Fibroblast of skin of left biceps (primary cell): ENCODE measurements around the gene HESX1.

Experiments used
- DNase-seq, 2 experiments: peaks; one replicate each; pipeline ENCODE4 v3.0.0-alpha.2; 2013; ENCODE audit warnings: low read depth in 2 of 2

HESX1 gene

DNA sequence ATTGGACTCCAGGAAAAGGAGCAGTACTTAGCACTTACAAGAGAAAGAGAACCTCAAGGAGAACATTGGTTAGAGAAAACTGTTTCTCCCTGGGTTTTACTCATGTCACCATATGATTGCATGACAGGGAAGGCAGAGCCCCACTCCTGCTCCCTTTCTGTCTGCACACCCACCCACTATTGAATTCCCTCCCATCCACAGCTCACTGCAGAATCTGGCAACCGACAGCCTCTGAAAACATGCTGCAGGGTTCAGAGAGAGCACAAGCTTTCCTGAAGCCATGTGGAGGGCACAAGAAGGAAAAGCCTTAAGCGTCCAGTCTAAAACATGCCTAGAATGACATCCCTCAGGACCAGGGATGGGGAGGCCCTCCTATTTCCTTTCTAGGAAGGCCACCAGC lies 31.6 kb downstream of the HESX1 start:
- DNase-seq = no peak

DNA sequence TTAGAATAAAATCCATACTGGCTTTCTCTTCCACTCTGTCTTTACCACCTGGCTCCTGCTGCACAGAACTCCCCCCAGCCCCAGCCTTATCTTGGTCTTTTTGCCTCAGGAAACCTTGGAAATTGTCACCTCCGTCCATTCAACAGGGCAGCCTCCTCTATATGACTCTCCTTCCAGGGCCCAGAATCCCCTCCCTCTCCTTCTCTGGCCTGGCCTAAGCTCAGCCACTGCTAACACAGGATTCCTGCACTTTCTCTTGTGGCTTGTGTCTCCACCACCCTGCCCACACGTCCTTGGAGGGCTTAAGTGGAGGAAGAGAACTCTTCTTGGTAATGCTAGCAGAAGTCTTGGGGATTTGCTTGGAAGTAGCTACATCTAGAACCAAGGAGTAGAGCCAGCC lies 33.1 kb downstream of the HESX1 start:
- no peak for DNase-seq

DNA sequence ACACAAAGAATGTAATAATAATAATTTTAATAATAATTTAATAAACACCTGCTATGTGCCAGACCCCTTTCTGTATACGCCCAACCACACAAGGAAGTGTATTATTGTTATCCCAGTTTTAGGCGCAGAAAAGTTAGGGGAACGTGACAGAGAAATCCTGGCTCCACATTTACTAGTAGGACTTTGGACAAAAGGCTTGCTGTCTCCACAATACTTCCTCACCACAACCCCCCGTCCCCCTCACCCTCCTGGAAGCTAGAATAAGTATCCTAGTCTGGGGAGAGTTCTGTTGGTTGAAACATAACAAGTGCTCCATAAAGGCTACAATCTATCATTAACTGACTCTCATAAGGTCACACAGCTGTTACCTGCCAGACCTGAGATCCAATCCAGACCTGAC lies 34.1 kb downstream of the HESX1 start:
- no peak for DNase-seq

DNA sequence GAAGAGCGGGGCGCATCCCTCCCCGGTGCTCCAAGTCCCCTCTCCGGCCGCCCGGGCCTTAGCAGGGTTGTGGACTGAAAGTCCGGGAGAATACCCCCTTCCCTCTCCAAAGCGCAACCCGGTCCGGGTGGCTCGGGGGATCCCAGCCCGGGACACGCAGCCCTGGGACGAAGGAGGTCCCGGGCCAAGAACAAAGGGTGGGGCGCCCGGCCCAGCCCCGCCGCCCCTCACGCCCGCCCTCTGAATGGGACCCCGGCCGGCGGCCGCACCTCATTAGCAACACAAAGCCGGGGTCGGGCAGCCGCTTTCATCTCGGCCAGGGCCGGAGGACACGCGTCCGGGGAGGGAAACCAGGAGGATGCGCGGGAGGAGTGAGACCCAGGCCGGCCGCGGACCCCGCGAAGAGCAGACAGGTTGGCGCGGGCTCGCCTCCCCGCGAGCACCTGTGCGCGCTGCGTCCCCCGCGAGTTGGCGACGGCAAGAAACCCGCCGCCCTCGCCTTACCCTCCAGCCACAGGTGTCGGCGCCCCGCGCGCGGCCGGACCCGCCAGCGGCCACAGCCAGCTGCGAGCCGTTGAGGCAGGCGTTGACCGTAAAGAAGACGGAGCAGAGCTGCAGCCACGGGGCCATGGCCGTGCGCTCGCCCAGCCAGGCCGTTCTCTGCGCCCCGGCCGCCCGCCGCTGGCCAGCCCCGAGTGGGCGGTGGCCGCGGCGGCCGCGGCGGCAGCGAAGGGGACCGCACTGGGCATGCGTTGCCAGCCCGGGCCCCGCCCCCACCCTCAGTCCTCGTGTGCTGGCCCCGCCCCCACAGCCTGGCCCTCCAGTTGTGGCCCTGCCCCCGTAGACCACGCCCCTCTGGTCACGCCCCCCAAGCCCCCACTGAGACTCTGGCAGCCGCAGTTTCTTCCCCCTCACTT lies 34.9 kb downstream of the HESX1 start, which contains the start of gene IL17RD:
Gene IL17RD, minus strand, starts transcription at position 697 of the 917 bp plus-strand sequence. Its CDS starts 67 bp downstream, at position 630.
- no peak for DNase-seq

DNA sequence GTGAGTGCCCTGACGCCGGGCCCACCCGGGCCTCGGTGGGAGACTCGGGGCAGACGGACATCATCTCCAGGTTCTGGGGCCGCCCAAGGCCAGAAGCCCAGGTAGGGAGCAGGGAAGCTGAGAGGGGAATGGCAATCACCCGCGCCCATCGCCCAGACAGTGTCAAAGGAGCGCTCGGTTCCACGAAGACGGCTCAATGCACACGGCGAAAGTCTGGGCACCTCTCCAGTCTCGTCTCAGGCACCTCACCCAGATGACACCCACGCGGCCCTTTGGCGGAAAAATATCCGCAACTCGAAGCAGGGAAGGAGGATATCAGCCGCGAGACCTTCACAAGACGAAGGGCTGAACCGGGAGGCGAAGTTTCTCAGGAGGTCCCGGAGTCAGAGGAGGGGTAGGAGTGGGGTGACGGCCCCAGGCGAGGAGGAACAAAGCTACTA lies 35.5 kb downstream of the HESX1 start:
- no peak for DNase-seq

DNA sequence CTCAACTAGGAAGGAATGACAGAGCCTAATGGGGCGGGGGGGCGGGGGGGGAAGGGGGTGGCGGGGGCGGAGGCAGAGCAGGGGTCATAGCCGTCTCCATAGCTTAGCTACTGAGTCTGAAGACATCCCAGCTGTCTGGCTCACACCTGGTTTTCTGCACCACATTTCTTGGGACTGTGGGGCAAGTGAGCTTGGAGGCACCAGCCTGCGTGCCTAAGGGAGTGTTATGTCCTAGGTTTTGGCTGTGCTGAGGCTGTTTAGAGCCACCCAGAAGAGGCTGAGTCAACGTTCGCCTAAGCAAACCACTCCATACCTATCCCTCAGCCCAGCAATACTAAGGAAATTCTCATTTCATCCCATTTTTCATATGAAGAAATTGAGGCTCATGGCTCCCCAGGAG lies 36.0 kb downstream of the HESX1 start:
- DNase-seq = no peak

DNA sequence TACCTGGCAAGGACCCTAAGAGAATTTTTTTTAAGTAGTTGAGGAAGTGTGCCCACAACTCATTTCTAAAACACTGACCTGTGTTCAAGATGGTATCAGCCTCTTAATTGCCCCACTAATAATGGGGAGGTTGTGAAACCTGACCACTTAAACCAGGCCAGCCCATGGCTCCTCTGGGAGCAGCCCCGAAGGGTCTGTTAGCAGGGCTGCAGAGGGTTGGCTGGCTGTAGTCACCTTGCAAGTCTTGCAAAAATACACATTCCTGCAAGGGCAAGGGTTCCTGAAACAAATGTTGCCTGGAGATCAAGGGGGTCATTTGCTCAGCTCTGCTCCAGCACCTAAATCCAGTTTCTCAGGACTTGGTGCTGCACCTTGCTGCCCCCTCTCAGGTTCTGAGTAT lies 37.9 kb downstream of the HESX1 start:
- no peak for DNase-seq

DNA sequence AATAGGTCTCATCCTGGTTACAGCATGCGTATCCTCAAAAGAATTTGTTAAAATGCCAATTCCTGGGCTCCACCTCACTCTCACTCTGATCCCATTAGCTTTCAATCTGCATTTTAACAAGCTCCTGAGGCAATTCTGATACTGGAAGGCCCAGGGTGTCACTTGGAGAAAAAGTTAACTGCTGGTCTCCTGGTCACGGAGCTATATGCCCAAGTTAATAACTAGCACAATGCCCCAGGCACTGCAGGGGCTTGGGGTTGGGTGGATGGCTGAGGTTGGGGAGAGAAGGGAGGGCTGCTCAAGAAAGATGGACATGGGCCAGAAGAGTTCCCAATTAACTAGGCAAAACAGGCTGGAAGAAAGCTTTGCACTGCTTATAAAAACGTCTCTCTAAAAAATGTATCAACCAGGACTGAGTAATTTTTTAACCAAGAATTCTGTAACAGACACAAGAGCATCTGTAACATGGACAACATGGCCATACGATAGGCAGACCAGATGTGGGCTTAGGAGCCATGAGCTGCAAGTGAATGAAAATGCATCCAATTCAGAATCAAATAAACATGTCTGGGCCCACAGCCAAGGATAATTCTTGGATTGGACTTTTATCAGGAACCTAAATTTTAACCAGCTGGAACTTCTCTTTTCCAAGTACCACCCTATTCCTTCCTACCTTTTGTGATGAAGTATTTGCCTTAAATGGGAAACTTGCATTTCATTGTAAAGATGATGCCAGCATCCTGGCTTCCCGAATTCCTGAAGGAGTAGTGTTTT lies 38.8 kb downstream of the HESX1 start:
- DNase-seq = peak; percentile 62 to 63

DNA sequence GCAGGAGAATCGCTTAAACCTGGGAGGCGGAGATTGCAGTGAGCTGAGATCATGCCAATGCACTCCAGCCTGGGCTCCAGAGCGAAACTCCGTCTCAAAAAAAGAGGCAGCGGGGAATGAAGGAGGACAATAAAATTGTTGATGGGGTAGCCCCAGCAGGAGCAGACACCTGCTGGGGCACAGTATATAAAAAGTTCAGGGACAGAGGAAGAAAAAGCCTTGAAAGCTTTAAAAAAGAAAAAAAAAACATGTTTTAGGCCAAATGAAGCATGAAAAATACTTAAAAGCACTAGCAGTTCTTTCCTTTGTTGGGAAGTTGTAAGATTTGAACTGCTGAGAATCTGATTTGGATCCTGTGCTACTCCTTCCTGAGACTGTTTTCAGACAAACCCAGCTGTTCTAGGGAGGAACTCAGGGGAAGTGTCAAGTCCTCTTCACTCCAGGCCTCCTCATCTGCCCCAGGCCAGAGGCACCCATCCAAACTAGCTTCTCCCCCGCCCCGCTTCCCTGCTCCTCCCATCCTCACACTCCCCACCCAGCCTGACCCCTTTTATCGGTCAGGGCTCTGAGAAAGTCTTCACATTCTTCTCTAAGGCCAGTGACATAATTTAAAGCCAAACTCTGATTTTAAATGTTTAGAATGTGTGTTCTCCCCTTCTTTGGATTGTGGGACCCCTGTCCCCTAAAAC lies 39.6 kb downstream of the HESX1 start:
- DNase-seq = no peak

DNA sequence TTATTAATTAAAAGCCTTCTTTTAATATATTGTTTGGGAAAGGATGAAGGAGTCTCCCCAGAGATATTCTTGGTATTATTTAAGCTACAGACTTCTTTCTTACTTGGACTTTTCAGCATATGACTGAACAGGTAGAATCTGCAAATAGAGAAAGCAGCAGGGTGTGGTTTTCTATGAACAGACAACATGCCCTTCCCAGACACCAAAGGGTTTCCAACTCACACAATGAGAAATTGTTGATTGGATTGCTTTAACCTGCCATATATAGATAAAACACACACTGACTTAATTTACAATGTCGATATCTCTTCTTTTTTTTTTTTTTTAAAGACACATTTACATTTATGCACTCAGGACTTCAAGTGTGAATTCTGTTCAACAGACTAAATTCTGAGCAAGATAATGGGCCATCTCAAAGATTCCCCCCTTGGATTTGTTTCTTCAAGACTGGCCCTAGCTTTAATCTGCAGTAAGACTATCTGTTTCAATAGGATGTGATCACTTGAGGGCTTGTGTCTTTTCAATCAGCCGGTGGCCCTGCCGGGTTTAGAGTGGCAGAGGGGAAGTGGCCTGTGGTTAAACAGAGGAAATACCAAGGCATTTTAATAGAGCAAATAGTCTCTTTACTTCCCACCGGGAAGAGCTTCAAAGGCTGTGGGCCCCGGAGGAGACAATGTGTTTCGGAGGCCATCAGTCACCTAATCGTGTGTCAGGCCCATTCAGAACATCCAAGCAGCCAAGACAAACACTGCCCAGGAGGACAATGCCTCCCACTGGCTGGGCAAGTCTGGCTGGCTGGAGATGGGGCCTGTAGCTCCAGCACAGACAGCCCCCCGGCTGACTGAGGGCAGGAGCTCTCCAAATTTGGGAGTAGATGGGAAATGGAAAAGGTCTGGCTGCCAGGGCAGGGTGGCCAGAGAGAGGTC lies 40.7 kb downstream of the HESX1 start:
- DNase-seq = no peak

DNA sequence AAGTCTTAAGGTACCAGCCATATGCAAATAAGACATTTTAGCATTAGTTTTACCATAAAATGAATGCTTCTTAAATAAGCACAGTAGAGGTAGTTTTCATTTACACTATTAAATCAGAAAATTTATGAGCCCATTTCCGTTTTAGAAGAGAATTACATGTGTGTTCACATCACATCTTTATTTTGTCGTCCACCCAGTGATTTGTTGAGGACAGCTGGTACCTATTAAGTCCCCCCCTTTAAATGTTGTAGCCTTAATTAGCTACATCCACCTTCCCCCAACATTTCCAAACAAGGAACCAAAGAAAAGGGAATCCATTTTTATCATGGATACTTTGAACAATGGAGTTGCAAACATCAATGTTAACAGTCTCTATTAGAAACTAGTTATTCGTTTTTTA lies 41.5 kb downstream of the HESX1 start:
- no peak for DNase-seq

DNA sequence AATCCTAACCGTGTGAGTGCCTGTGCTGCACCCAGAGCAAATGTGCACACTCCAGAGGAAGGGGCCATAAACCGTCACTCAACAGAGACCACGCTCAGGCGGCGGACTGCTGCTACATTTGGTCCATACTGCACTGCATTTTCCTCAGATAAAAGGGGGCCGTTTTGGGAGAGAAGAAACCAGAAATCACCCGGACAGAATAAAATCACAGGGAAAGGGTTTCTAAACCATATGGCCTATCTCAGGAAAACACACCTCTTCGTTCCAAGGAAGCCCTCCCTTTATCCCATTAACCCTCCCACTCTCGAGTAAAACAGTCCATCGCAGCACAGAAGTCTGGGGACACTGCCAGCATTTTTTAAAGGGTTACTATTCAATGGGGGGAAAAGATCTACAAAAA lies 42.2 kb downstream of the HESX1 start:
- DNase-seq = no peak

DNA sequence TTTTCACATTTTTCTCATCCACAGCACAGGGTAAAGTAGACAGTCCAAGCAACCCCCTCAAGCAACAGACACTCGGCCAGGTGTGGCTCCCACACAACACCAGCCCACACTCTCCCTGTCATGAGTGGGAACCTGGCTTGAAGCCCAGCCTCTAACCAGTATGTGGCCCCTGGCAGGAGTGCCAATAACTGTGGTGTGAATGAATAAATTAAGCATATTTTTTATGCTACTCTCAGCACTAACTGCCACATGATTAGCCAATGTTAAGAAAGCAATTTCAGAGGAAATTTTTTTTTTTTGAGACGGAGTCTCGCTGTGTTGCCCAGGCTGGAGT lies 44.5 kb downstream of the HESX1 start:
- DNase-seq = no peak

DNA sequence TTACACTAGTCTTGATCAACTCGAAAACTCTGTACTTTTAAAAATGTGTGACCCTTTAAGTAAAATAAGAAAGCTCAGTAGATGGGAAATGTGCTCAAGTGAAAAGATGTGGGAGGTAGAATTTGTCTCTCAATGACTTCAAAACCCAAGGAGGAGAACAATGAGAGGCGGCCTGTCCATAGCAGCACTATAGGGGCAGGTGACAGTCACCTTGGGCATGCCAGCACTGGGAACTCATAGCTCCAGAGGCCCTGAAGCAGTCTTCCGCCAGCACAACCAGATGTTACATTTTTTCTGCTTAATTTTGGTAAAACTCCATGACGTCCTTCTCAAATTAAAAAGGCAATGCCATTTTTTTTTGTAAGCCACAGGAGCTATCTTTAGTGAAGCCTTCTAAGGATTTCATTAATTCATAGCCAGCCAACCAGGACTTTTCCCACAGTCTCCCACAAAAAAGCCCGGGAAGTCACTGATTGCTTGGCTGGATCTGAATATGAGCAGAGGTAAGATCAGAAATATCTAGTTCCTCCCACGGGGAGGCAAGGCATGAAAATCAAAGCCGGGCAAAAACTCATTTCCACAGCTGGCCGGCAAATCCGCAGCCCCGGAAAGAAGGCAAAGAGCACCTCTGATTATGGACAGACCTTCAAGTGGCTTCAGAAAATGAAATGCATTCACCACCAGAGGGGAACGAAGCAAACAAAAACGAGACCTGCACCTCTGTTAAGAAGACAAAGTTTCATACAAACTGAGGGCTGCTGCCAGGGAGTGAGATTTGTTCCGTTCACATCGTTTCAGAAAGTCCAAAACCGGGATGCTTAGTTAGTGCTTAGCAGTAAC lies 45.1 kb downstream of the HESX1 start:
- DNase-seq = no peak

DNA sequence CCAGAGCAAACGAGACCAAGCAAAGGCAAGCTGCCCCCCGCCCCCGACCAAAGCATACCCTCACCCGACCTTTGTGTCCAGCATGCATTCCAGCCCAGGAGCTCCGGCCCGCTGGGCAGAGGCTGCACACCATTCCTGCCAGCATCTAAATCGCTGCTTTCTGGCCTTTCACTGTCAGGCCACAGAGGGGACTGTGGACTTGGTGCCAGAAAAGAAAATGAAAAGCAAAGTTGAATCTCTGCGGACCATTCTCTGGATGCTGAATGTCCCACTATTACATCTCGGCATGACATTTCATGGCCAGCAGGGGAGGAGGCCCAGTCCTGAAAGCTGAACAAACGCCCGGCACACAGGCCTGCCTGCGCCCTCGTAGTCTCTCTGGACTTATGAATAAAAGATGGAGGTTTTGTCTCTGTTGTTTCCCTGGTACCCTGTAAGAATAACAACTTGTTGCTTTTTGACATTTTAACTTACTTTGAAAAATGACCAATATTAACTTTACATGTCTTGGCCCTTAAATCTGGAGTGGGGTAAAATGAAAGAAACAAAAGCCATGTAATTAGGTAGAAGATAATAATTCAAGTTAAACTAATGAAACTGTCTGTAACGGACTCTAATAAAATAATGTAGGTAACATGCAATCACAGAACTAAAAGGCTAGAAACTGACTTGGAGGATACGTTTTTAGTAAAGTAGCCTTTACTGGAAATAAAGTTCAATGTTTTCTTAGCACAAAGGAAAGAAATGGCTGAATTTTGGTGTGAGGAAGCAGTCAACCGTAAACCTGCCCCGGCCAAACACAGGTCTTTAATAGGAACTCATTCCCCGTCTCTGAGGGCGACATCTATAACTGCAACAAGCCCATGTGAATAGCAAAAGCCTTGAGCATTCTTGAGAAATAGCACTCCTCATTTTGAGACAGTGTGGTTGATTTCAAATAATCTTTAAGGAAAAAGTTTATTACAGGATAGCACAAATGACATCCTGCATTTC lies 47.3 kb downstream of the HESX1 start:
- no peak for DNase-seq

DNA sequence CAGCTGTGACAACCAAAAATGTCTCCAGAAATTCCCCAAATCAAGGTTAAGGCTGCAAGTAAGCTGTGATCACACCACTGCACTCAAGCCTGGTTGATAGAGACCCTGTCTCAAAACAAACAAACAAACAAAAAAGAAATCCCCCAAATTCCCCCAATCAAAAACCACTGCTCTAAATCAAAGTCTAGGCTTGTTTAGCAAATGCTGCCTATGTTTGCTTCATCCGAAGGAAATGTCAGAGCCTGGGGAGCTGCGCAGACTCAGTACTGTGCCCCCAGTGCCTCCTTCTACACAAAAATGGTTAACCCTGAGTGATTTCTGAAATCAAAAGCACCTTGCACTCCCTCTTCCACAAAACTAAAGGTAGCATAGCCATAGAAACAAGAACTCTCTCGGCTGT lies 48.0 kb downstream of the HESX1 start:
- DNase-seq = no peak

DNA sequence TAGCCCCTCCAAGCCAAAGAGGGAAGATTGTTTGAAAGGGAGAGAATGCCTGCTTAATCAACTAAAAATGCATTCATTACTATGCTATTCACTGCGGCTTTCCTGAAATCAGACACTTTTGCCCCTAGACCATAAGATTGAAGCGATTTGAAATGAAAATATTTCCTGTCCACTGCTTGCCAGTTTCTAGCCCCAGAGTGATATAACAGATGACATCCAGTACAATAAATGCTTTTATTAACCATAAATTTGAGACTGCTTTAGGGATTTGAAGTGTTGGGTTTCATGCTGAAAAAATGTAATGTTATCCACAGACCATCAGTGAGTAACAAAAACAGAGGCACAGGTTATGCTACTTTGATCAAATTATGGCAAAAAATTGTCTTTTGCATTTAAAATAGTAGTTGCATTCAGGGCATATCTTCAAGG lies 48.7 kb downstream of the HESX1 start:
- no peak for DNase-seq

DNA sequence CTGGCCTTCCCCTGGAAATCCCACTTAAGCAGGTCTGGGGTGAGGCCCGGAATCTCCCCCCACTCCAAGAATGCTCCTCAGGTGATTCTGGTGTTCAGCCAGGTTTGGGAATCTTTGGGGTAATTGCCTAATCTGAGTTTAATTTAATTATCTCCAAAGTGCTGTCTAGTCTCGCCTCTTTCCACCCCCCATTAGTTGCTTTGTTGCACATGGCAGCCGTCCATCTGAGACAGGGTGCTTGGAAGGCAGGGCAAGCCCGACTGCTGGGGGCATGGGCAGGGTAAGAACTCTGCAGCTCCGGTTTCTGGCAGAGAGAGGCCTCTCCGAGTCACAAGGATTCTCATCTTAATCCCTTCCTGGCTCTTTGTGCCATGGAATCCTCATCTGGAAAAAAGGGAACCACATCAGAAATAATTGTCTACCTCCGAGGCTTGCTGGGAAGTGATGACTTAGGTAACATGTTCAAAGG lies 49.6 kb downstream of the HESX1 start:
- DNase-seq = no peak
